C4-2B (cell line): ENCODE measurements around the gene DGKH.
A peak's percentile ranks its signal among the peaks of the same experiment; 100 is the strongest.

Experiments used
- H3K27ac ChIP-seq: fragments of 450-650 bp; 2 replicates; pipeline ENCODE4 v1.5.1; 2017
- ZFX ChIP-seq: fragments of 450-650 bp; IDR thresholded peaks from 2 replicates; pipeline ENCODE4 v1.6.1; 2017
- TF ChIP-seq, protein P1 (sequence below): fragments of 450-650 bp; conservative IDR thresholded peaks from 2 replicates; pipeline ENCODE4 v1.5.1; 2017; ENCODE audit warnings: mild to moderate bottlenecking

DGKH gene

DNA sequence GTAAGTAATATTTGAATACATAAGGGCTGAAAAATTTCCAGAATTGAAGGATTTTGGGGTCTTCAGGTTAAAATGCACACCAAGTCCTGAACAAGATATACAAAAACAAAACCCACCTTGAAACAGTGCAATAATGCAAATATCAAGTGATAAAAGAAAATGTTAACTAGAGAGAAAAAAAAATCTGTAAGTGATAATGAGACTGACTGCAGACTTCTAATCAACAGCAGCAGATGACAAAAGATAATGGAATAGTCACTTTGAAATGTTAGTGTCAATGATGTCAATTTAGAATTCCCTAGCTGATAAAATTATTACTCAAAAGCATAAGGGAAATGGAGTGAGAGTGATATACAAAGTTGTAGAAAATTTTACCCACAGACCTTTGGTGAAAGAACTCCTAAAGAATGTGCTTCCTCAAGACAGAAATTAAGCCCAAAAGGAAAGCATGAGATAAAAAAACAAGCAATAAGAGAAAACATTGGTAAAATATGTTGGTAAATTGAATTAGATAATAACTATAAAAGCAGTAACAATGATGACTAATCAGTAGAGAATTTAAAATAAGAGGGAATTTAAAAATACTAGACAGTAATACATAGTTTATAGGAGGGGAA, 12.4 kb upstream of the DGKH start:
- TF ChIP-seq, protein P1, sequence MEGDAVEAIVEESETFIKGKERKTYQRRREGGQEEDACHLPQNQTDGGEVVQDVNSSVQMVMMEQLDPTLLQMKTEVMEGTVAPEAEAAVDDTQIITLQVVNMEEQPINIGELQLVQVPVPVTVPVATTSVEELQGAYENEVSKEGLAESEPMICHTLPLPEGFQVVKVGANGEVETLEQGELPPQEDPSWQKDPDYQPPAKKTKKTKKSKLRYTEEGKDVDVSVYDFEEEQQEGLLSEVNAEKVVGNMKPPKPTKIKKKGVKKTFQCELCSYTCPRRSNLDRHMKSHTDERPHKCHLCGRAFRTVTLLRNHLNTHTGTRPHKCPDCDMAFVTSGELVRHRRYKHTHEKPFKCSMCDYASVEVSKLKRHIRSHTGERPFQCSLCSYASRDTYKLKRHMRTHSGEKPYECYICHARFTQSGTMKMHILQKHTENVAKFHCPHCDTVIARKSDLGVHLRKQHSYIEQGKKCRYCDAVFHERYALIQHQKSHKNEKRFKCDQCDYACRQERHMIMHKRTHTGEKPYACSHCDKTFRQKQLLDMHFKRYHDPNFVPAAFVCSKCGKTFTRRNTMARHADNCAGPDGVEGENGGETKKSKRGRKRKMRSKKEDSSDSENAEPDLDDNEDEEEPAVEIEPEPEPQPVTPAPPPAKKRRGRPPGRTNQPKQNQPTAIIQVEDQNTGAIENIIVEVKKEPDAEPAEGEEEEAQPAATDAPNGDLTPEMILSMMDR: no peak
- no peak for TF ChIP-seq ZFX

GRCh38 chr13:42036711-42037110, 11.7 kb upstream of the DGKH start:
- H3K27ac ChIP-seq: no peak overlapping the region

More for the DNA sequence above, 12.4 kb upstream of the DGKH start:
- no peak overlapping the region for H3K27ac ChIP-seq

GRCh38 chr13:42038661-42039456, 9.6 kb upstream of the DGKH start:
- no peak for TF ChIP-seq ZFX
- TF ChIP-seq, protein P1: no peak
- H3K27ac ChIP-seq: peak overlapping the region; percentile 86

More at GRCh38 chr13:42036711-42037110, 11.7 kb upstream of the DGKH start:
- TF ChIP-seq, protein P1: no peak
- no peak for TF ChIP-seq ZFX

- TF ChIP-seq ZFX: no peak
- TF ChIP-seq, protein P1: peak; percentile 19; the same call in 1 of the 2 replicates
- H3K27ac ChIP-seq: peak overlapping the region; percentile 86
Measured at GRCh38 chr13:42039457-42039945, 8.9 kb upstream of the DGKH start.

DNA sequence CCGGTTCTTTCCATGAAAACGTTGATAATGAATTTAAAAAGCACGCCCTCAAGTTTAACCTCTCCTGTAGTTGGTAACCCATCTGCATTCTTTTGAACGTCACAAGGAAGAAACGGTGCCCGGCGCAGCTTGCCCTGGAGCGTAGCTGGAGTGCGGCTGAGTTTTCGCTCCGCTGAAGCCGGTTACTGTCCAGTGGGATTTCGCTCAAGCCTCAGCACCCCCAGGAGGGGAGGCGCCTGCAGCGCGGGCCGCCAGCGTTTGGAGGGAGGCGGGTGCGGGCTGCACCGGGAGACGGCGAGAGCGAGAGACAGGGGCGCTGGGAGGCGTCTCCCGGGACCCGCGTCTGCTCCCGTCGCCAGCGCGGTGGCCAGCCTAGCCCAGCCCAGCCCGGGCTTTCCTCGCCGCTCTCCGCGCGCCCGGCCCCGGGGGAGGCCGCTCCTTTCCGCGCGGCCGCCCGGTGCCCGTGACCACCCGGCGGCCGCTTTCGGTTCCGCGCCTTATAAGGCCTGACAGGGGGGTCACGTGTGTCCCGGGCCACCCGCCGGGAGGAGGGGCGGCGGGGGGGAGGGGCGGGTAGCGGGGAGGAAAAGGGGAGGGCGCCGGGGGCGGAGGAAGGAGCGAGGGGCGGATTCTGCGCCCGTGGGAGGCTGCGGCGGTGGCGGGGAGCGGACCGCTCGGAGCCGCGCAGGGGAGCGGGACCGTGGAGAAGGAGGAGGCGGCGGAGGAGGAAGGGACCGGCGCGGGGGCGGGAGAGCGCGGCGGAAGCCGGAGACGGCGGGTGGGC, 8.3 kb upstream of the DGKH start:
- TF ChIP-seq ZFX: no peak
- TF ChIP-seq, protein P1: 0 out of 2 replicates have a peak, but pooled peaks have one; percentile 4
- H3K27ac ChIP-seq: peak overlapping the region; percentile 86

DNA sequence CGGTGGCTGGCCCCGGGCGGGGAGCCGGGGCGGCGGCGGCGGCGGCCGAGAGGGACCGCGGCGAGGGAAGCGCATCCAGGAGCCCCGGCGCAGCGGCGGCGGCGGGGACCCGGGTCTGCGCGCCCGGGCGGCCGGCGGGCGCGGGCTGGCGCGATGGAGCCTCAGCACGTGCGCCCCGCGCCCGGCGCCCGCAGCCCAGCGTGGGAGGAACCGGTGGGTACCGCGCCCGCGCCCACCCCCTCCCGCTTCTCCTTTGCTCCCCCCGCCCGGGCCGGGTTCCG, 7.8 kb upstream of the DGKH start:
- TF ChIP-seq, protein P1: no peak
- no peak for TF ChIP-seq ZFX
- peak overlapping the region; percentile 86 for H3K27ac ChIP-seq
